Cardiac muscle cell (in vitro differentiated cells and primary cell): Measurements from ENCODE around the gene NLGN4X. TPM values are rescaled to one million over a fixed set of nuclear protein-coding genes. Genes with fewer than 3 reads are reported as not detected.

Source experiments
- DNase-seq, 2 donors: peaks; one replicate each; pipeline versions ENCODE4 v3.0.0 to v3.0.0-alpha.2; 2010 to 2017; ENCODE audit warnings: low read depth in 1 of 2, low spot score in 1 of 2
- H3K27ac ChIP-seq: fragments of 200-600 bp; sonication (generic); 2 replicates; pipeline ENCODE4 v1.5.1; 2016
- H3K27me3 ChIP-seq: fragments of 200-600 bp; sonication (generic); 2 replicates; pipeline ENCODE4 v1.6.0; 2016; ENCODE audit warnings: control low read depth
- H3K36me3 ChIP-seq: fragments of 200-600 bp; sonication (generic); 2 replicates; pipeline ENCODE4 v1.5.1; 2016; ENCODE audit warnings: control low read depth
- H3K4me1 ChIP-seq: fragments of 200-600 bp; sonication (generic); 2 replicates; pipeline ENCODE4 v1.8.1; 2017; ENCODE audit warnings: low read depth, mild to moderate bottlenecking, mixed run types
- H3K4me3 ChIP-seq: fragments of 200-600 bp; sonication (generic); 2 replicates; pipeline ENCODE4 v1.5.1; 2016; ENCODE audit warnings: mild to moderate bottlenecking
- H3K9me3 ChIP-seq: fragments of 200-600 bp; sonication (generic); 2 replicates; pipeline ENCODE4 v1.5.1; 2017; ENCODE audit warnings: low read depth, mild to moderate bottlenecking, control low read depth
- polyA plus RNA-seq: library from polyadenylated mRNA; unstranded; fragments of >200 nt; fragmentation: Nextera tagmentation; extraction: Ambion mirVana; gene quantifications from 2 replicates; pipeline ENCODE4 v1.2.1, GENCODE V29; 2016
- total RNA-seq: library from RNA; depleted of rRNA; stranded (reverse); fragments of >200 nt; gene quantifications from 2 replicates; pipeline ENCODE4 v1.2.3, GENCODE V29; 2016
- TF ChIP-seq, protein P1 (sequence below): IDR thresholded peaks from 2 replicates; pipeline ENCODE4 v1.5.1; 2012; ENCODE audit warnings: low read depth, mild to moderate bottlenecking, low read length

Gene NLGN4X
- total and polyA plus RNA-seq, 2 experiments from 2014 or later, result 4.2 to 6.9 TPM

DNA sequence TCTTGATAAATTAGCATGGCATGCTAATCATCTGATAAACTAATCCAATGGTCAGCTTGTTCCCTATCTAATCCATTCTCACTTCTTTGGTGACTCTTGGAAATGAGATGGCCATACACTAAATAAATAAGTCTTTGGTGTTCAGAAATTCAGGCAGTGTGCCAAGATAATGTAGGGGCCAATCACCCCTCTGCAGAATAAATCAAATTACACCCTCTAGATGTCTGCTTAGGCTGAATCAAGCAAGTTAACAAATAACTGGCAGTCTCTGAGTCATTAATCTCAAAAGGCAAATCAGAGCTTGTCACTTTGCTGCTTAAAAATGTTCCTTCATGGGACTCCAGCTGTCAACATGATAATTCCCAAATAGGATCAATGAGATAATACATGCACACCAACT, 97.4 kb downstream of the NLGN4X start:
- no peak for DNase-seq
- Histone ChIP-seq H3K9me3 (no peaks in the 10 kb centered on the region), H3K4me3 (no peak overlapping the region), H3K4me1 (peaks cover 3% of the 10 kb centered on the region), H3K27ac (no peak overlapping the region), H3K36me3 (no peaks in the 10 kb centered on the region), H3K27me3 (no peaks in the 10 kb centered on the region)
- TF ChIP-seq, protein P1, sequence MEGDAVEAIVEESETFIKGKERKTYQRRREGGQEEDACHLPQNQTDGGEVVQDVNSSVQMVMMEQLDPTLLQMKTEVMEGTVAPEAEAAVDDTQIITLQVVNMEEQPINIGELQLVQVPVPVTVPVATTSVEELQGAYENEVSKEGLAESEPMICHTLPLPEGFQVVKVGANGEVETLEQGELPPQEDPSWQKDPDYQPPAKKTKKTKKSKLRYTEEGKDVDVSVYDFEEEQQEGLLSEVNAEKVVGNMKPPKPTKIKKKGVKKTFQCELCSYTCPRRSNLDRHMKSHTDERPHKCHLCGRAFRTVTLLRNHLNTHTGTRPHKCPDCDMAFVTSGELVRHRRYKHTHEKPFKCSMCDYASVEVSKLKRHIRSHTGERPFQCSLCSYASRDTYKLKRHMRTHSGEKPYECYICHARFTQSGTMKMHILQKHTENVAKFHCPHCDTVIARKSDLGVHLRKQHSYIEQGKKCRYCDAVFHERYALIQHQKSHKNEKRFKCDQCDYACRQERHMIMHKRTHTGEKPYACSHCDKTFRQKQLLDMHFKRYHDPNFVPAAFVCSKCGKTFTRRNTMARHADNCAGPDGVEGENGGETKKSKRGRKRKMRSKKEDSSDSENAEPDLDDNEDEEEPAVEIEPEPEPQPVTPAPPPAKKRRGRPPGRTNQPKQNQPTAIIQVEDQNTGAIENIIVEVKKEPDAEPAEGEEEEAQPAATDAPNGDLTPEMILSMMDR, result no peak

DNA sequence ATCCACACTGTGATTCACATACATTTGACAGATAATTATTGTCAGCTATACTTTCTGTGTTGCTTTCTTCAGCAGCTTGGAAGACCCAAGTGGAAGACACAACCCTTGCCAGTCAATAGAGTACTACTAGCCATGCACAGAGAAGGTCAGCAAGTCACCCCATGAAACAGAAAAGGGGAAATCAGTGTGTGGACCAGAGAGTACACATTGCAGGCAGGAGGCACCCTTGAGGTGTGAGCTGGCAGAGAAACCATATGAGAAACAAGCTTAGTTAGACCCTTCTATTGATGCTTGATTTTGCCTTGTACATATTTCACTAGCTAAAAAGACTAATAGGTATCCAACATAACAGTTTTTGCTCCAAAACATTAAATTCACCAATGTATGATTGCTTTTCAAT, 99.5 kb downstream of the NLGN4X start:
- TF ChIP-seq, protein P1, result no peak
- H3K9me3 ChIP-seq, result no peaks in the 10 kb centered on the region

DNA sequence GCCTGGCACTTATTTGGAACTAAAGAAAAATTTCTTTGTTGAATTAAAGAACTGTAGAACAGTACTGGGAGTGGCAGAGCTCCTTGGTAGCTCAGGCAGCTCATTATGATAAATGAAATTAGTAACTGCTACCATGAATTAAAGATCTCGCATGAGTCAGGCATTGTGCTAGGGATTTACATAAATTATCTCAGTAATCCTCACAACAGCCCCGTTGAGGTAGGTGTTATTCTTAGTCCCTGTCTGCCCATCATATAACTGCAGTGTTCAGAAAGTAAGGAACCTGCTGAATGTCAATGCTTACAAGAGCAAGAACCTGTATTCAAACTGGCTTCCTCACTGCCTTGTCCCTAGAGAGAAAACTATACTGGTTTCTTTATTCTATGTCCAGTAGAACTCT, 108.3 kb downstream of the NLGN4X start:
- H3K9me3 ChIP-seq, result no peaks in the 10 kb centered on the region

More for the DNA sequence above, 99.5 kb downstream of the NLGN4X start:
- Histone ChIP-seq H3K36me3 (no peaks in the 10 kb centered on the region), H3K27me3 (no peaks in the 10 kb centered on the region), H3K4me1 (no peaks in the 10 kb centered on the region), H3K27ac (no peak overlapping the region), H3K4me3 (no peak overlapping the region)
- DNase-seq, result no peak

DNA sequence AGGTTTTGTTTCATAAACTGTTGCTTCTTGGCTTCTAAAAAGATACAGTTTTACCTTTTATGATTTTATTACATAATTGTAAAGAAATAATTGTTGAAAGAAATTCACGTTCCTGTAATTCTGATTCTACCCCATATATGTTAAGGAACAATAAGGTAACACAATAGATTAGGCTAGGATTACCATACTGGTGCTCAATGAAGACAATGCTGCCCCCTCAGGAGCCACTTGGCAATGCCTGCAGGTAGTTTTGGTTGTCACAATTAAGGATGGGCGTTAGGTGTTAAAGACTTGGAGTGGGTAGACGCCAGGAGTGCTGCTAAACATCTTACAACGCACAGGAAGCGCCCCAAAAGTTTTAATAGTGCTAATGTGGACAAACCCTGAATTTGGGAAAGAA, 133.2 kb downstream of the NLGN4X start:
- TF ChIP-seq, protein P1, result no peak
- no peak overlapping the region for H3K27ac ChIP-seq
- no peak for DNase-seq
- no peaks in the 10 kb centered on the region for H3K36me3 ChIP-seq
- no peak overlapping the region for H3K4me3 ChIP-seq
- H3K27me3 ChIP-seq, result no peaks in the 10 kb centered on the region
- no peaks in the 10 kb centered on the region for H3K9me3 ChIP-seq
- H3K4me1 ChIP-seq, result no peaks in the 10 kb centered on the region

More for the DNA sequence above, 108.3 kb downstream of the NLGN4X start:
- TF ChIP-seq, protein P1, result no peak
- H3K36me3 ChIP-seq, result no peaks in the 10 kb centered on the region
- H3K4me1 ChIP-seq, result peaks cover 5% of the 10 kb centered on the region
- DNase-seq, result no peak
- no peak overlapping the region for H3K4me3 ChIP-seq
- H3K27me3 ChIP-seq, result no peaks in the 10 kb centered on the region
- no peak overlapping the region for H3K27ac ChIP-seq

DNA sequence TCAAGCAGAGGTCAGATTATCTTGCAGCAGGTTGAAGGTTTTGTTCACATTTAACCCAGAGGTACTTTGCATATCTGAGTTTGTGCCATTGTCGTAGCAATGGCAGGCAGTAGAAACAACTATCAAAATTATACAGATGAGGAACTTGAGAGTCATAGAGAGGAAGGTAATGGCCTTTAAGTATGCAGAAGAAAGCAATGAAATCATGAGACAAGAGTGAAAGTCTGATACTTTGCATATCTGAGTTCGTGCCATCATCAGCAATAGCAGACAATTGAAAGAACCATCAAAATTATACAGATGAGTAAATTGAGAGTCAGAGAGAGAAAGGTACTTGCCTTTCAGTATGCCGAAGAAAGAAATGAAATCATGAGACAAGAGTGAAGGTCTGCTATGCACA, 154.1 kb downstream of the NLGN4X start:
- no peaks in the 10 kb centered on the region for H3K27me3 ChIP-seq
- no peak for DNase-seq
- no peaks in the 10 kb centered on the region for H3K36me3 ChIP-seq
- TF ChIP-seq, protein P1, result no peak
- no peaks in the 10 kb centered on the region for H3K4me1 ChIP-seq
- no peak overlapping the region for H3K4me3 ChIP-seq
- H3K27ac ChIP-seq, result no peak overlapping the region
- H3K9me3 ChIP-seq, result no peaks in the 10 kb centered on the region

DNA sequence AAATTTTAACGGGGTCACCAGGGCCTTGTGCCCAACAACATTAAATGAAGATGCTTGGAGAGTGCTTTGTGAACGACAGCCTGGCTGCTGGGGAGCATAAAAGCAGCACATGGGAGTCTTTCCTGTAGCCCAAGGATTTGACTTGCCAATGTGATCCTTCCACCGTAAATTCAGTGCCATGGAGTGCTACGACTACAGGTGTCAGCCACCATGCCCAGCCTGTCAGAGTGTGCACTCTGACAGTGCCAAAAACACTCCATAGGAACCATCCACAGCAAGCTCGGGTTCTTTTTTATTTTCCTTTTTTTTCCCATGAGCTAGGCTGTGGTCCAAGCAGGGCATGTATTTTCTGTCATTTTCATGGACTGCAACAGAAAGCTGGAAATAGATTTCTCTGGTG, 156.9 kb downstream of the NLGN4X start:
- TF ChIP-seq, protein P1, result no peak
- Histone ChIP-seq H3K4me3 (no peak overlapping the region), H3K4me1 (no peaks in the 10 kb centered on the region), H3K9me3 (no peaks in the 10 kb centered on the region), H3K27ac (no peak overlapping the region), H3K36me3 (no peaks in the 10 kb centered on the region), H3K27me3 (no peaks in the 10 kb centered on the region)
- DNase-seq, result no peak
